Measurements from ENCODE around the gene RRAS.

Gene RRAS

DNA sequence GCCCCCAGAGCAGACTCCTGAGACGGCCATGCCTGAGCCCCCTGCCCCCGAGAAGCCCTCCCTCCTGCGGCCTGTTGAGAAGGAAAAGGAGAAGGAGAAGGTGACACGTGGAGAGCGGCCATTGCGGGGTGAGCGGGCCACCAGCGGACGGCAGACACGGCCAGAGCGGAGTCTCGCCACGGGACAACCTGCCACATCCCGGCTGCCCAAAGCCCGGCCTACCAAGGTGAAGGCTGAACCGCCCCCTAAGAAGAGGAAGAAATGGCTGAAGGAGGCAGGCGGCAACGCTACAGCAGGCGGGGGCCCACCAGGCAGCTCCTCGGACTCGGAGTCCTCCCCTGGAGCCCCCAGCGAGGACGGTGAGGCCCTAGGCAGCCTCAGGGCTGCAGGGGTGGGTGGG, 24.1 kb downstream of the RRAS start:
- TF ChIP-seq POLR2AphosphoS5 (IDR thresholded peaks at IDR 0.05; ENCODE audit: borderline replicate concordance, low read depth, low read length) (no peak), EZH2 (IDR thresholded peaks at IDR 0.05) (no peak)
- Histone ChIP-seq H3K36me3 (ENCODE audit: insufficient read depth, low read length) (peaks cover 68% of the 10 kb centered on the region), H3K4me3 (no peak overlapping the region)

DNA sequence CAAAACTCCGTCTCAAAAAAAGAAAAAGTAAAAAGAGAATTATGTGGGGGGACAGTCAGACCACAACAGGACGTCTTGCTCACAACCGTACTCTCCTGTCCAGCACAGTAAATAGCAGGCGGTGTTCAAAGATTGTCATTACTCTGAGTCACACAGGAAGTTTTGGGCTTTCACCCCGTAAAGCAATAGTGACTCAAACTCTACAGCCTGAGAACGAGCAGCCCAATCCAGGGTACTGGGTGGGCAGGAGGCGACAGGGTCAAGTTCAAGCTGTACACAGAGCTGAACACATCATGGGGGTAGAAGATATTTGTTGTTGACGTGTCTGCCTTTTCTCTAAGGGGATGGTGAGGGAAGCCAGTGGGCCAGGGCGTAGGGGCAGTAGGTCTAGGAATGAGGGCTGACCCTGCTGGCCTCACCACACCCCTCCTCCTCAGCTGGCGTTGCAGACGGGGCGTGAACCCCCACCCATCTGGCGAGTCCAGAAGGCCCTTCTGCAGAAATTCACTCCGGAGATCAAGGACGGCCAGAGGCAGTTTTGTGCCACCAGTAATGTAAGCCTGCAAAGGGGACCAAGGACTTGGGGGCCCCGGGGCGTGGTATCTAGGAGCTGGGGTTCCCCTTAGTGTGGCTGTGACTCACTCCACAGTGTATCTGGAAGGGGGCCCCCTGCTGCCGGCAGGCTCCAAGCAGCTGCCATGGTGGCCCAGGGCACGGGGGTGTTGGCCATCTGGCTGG, 25.7 kb downstream of the RRAS start:
- Histone ChIP-seq H3K27ac (no peak overlapping the region), H3K9ac (ENCODE audit: insufficient read length) (no peak overlapping the region), H3K36me3 (ENCODE audit: insufficient read depth, low read length) (peaks cover 64% of the 10 kb centered on the region), H3K9me3 (ENCODE audit: low read depth, low read length) (no peaks in the 10 kb centered on the region), H3K4me3 (no peak overlapping the region)
- TF ChIP-seq EZH2 (IDR thresholded peaks at IDR 0.05) (no peak), FOXP2 (optimal IDR thresholded peaks at IDR 0.05; ENCODE audit: control extremely low read depth, extremely low read length, insufficient read depth) (no peak), POLR2AphosphoS5 (IDR thresholded peaks at IDR 0.05; ENCODE audit: borderline replicate concordance, low read depth, low read length) (no peak)
- no peak for DNase-seq (ENCODE audit: low read depth, low spot score)

More for the DNA sequence above, 24.1 kb downstream of the RRAS start:
- H3K9me3 ChIP-seq (ENCODE audit: low read depth, low read length), result no peaks in the 10 kb centered on the region
- H3K9ac ChIP-seq (ENCODE audit: insufficient read length), result no peak overlapping the region
- H3K27ac ChIP-seq, result no peak overlapping the region
- DNase-seq (ENCODE audit: low read depth, low spot score), result no peak

DNA sequence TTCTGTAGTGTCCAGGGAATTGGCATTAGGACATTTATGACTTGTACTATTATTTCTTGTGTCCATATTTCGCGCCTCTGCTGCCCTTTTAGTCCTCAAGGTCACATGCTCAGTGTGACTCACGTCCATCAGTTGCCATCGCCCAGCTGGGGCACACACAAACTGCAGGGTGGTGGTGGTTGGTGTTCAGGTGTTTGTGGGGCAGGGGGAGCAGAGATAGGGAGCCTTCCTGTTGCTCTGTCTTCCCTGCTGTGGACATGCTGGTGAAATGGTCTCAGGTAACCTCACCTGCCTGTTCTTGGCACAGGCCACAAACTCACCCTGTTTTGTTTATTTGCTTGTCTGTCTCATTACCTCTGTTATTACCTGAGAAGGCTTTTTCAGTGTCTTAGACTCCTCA, 26.6 kb downstream of the RRAS start:
- TF ChIP-seq POLR2AphosphoS5 (IDR thresholded peaks at IDR 0.05; ENCODE audit: borderline replicate concordance, low read depth, low read length) (no peak), FOXP2 (optimal IDR thresholded peaks at IDR 0.05; ENCODE audit: control extremely low read depth, extremely low read length, insufficient read depth) (no peak), EZH2 (IDR thresholded peaks at IDR 0.05) (no peak)
- Histone ChIP-seq H3K9ac (ENCODE audit: insufficient read length) (no peak overlapping the region), H3K9me3 (ENCODE audit: low read depth, low read length) (no peaks in the 10 kb centered on the region), H3K27ac (no peak overlapping the region), H3K36me3 (ENCODE audit: insufficient read depth, low read length) (peaks cover 68% of the 10 kb centered on the region), H3K4me3 (no peak overlapping the region)
- no peak for DNase-seq (ENCODE audit: low read depth, low spot score)

DNA sequence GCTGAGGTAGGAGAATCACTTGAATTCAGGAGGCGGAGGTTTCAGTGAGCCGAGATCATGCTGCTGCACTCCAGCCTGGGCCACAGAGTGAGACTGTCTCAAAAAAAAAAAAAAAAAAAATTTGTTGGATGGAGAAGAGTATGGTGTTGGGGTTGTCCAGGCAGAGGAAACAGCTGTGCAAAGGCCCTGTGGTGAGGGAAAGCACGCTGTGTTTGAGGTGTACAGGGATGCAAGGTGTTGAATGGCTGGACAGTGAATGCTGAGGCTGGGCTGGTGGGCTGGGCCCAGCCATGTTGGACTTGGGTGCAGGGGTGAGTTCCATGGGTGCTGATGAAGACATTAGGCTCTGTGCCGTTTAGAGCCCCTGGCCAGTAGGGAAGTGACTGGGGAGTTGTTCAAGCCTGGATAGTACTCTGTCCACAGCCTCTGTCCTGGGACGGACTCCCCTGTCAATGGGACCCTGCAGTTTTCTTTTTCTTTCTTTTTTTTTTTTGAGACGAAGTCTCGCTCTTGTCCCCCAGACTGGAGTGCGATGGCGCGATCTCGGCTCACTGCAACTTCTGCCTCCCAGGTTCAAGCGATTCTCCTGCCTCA, 30.3 kb downstream of the RRAS start:
- Histone ChIP-seq H3K9me3 (ENCODE audit: low read depth, low read length) (no peaks in the 10 kb centered on the region), H3K4me3 (no peak overlapping the region), H3K27ac (no peak overlapping the region), H3K36me3 (ENCODE audit: insufficient read depth, low read length) (peaks cover 62% of the 10 kb centered on the region), H3K9ac (ENCODE audit: insufficient read length) (no peak overlapping the region)
- TF ChIP-seq POLR2AphosphoS5 (IDR thresholded peaks at IDR 0.05; ENCODE audit: borderline replicate concordance, low read depth, low read length), result no peak
- no peak for TF ChIP-seq FOXP2 (optimal IDR thresholded peaks at IDR 0.05; ENCODE audit: control extremely low read depth, extremely low read length, insufficient read depth)
- TF ChIP-seq EZH2 (IDR thresholded peaks at IDR 0.05), result no peak
- no peak for DNase-seq (ENCODE audit: low read depth, low spot score)

DNA sequence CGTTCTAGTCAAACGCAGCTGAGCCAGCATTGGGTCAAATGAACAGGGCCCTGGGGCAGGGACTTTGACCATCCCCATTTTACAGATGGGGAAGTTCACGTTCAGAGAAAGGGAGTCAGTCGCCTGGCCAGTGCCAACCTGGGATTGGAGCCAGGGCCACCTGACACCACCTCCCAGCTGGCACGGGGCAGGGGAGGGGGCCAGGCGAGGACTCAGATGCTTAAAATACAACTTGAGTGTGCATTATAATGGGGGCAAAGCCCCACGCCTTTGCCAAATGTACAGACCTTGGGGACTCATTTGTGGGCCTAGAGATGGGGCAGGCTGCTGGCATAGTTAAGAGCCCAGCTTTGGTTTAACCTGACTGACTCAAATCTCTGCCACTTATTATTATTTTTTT, 34.3 kb downstream of the RRAS start:
- no peak for DNase-seq (ENCODE audit: low read depth, low spot score)
- TF ChIP-seq EZH2 (IDR thresholded peaks at IDR 0.05), result no peak
- TF ChIP-seq POLR2AphosphoS5 (IDR thresholded peaks at IDR 0.05; ENCODE audit: borderline replicate concordance, low read depth, low read length), result no peak
- no peak for TF ChIP-seq FOXP2 (optimal IDR thresholded peaks at IDR 0.05; ENCODE audit: control extremely low read depth, extremely low read length, insufficient read depth)
- Histone ChIP-seq H3K9ac (ENCODE audit: insufficient read length) (no peak overlapping the region), H3K27ac (no peak overlapping the region), H3K9me3 (ENCODE audit: low read depth, low read length) (no peaks in the 10 kb centered on the region), H3K36me3 (ENCODE audit: insufficient read depth, low read length) (peaks cover 76% of the 10 kb centered on the region), H3K4me3 (no peak overlapping the region)

DNA sequence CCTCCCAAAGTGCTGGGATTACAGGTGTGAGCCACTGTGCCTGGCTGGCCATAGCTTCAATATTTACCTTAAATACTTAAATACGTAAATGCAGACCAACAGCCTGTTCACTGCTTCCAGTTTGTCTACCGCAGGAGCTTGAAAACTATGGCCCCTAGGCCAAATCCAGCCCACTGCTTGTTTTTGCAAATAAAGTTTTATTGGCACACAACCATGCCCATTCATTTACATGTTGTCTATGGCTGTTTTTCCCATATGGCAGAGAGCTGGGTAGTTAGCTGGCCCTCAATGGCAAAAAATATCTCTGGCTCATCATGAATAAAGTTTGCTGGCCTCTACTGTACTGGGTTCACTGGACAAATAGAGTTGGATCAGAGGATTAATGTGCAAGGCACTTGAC, 37.1 kb downstream of the RRAS start:
- Histone ChIP-seq H3K4me3 (no peak overlapping the region), H3K36me3 (ENCODE audit: insufficient read depth, low read length) (peaks cover 83% of the 10 kb centered on the region), H3K9ac (ENCODE audit: insufficient read length) (no peak overlapping the region), H3K27ac (no peak overlapping the region), H3K9me3 (ENCODE audit: low read depth, low read length) (no peaks in the 10 kb centered on the region)
- no peak for DNase-seq (ENCODE audit: low read depth, low spot score)
- TF ChIP-seq FOXP2 (optimal IDR thresholded peaks at IDR 0.05; ENCODE audit: control extremely low read depth, extremely low read length, insufficient read depth) (no peak), POLR2AphosphoS5 (IDR thresholded peaks at IDR 0.05; ENCODE audit: borderline replicate concordance, low read depth, low read length) (no peak), EZH2 (IDR thresholded peaks at IDR 0.05) (no peak)

DNA sequence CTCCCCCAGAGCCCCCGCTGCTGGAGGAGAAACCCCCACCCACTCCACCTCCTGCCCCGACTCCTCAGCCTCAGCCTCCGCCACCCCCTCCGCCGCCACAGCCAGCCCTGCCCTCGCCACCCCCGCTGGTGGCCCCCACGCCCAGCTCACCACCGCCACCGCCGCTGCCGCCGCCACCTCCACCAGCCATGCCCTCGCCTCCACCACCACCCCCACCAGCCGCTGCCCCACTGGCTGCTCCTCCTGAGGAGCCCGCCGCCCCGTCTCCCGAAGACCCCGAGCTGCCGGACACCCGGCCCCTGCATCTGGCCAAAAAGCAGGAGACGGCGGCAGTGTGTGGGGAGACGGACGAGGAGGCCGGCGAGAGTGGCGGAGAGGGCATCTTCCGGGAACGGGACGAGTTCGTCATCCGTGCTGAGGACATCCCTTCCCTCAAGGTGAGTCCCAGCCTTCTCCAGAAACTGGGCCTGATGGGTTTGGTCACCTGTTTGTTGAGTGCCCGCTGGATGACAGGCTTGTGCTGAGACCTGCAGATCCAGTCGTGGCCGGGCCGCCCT, 38.4 kb downstream of the RRAS start:
- DNase-seq (ENCODE audit: low read depth, low spot score), result no peak
- Histone ChIP-seq H3K36me3 (ENCODE audit: insufficient read depth, low read length) (peaks cover 82% of the 10 kb centered on the region), H3K9ac (ENCODE audit: insufficient read length) (no peak overlapping the region), H3K4me3 (no peak overlapping the region), H3K9me3 (ENCODE audit: low read depth, low read length) (no peaks in the 10 kb centered on the region), H3K27ac (no peak overlapping the region)
- TF ChIP-seq EZH2 (IDR thresholded peaks at IDR 0.05), result no peak

DNA sequence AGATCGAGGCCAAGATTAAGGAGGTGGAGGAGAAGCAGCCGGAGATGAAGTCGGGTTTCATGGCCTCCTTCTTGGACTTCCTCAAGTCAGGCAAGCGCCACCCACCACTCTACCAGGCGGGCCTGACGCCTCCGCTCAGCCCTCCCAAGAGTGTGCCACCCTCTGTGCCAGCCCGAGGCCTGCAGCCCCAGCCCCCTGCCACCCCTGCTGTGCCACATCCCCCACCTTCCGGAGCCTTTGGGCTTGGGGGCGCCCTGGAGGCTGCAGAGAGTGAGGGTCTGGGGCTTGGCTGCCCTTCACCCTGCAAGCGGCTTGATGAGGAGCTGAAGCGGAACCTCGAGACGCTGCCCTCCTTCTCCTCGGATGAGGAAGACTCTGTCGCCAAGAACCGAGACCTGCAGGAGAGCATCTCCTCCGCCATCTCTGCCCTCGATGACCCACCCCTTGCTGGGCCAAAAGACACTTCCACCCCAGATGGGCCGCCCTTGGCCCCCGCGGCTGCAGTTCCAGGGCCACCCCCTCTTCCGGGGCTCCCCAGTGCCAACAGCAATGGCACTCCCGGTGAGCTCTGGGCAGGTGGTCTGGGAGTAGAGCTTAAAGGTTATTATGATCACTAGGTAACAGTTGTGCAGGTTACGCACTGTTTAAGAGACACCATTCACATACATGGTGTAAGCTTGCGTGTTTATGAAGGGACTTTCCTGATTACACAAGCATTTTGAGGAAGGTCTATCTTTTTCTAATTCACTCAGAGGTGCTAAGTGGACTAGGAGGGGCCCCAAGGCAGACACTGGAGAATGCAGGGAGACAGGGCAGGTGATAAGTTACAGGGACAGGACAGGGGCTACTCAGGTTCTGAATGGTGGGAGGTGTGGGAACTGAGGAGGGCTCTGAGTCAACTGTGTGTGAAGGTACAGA, 40.3 kb downstream of the RRAS start:
- Histone ChIP-seq H3K9ac (ENCODE audit: insufficient read length) (no peak overlapping the region), H3K27ac (no peak overlapping the region), H3K9me3 (ENCODE audit: low read depth, low read length) (no peaks in the 10 kb centered on the region), H3K4me3 (no peak overlapping the region), H3K36me3 (ENCODE audit: insufficient read depth, low read length) (peaks cover 84% of the 10 kb centered on the region)
- DNase-seq (ENCODE audit: low read depth, low spot score), result no peak
- TF ChIP-seq EZH2 (IDR thresholded peaks at IDR 0.05) (no peak), FOXP2 (optimal IDR thresholded peaks at IDR 0.05; ENCODE audit: control extremely low read depth, extremely low read length, insufficient read depth) (no peak), POLR2AphosphoS5 (IDR thresholded peaks at IDR 0.05; ENCODE audit: borderline replicate concordance, low read depth, low read length) (no peak)
